ENCODE measurements around the gene DLEC1.
A peak's percentile ranks its signal among the peaks of the same experiment; 100 is the strongest.

- peak; percentile 59 to 87 (median 82) for TF ChIP-seq CTCF (IDR thresholded peaks at IDR 0.05)
- no peak for TF ChIP-seq POLR2A (IDR thresholded peaks at IDR 0.05)
- no peak for TF ChIP-seq POLR2AphosphoS5 (IDR thresholded peaks at IDR 0.05)
- TF ChIP-seq EP300 (IDR thresholded peaks at IDR 0.05), result no peak
Observed at GRCh38 chr3:37996785-37997301, 42.2 kb upstream of the DLEC1 start.
